ENCODE data around the gene SV2C. TPM values are rescaled to one million over a fixed set of nuclear protein-coding genes. Genes with fewer than 3 reads are reported as not detected.
"Not testable (repeated sequence)": the region's sequence is repeated elsewhere in the genome, so short reads cannot be mapped to it uniquely, and the experiment has no call there.

Gene SV2C
- total RNA-seq, 1 donor from 2014 or later: 0.32 TPM

GRCh38 chr5:76332102-76332501 is 248.9 kb downstream of the SV2C start:
- no peak for ATAC-seq
- TF ChIP-seq CTCF (IDR thresholded peaks at IDR 0.05): no peak

GRCh38 chr5:76332611-76333205 is 249.5 kb downstream of the SV2C start:
- no peak for TF ChIP-seq CTCF (IDR thresholded peaks at IDR 0.05)

More at GRCh38 chr5:76332102-76332501, 248.9 kb downstream of the SV2C start:
- Histone ChIP-seq H3K4me3 (no peak overlapping the region), H3K27me3 (no peaks in the 10 kb centered on the region), H3K36me3 (no peaks in the 10 kb centered on the region), H3K9me3 (no peaks in the 10 kb centered on the region), H3K4me1 (no peaks in the 10 kb centered on the region), H3K27ac (no peak overlapping the region)
- intact Hi-C loops (cut with DNase I): no loop called here
- DNase-seq: no peak

GRCh38 chr5:76333571-76333970 is 250.4 kb downstream of the SV2C start:
- no peaks in the 10 kb centered on the region for H3K36me3 ChIP-seq
- no peak for ATAC-seq
- DNase-seq: no peak
- no peak overlapping the region for H3K4me3 ChIP-seq
- H3K27me3 ChIP-seq: no peaks in the 10 kb centered on the region
- TF ChIP-seq CTCF (IDR thresholded peaks at IDR 0.05): no peak
- H3K4me1 ChIP-seq: no peaks in the 10 kb centered on the region
- H3K9me3 ChIP-seq: no peaks in the 10 kb centered on the region
- intact Hi-C loops (cut with DNase I): no loop called here
- no peak overlapping the region for H3K27ac ChIP-seq

More at GRCh38 chr5:76332611-76333205, 249.5 kb downstream of the SV2C start:
- no peaks in the 10 kb centered on the region for H3K9me3 ChIP-seq
- no peaks in the 10 kb centered on the region for H3K4me1 ChIP-seq
- intact Hi-C loops (cut with DNase I): no loop called here
- H3K36me3 ChIP-seq: no peaks in the 10 kb centered on the region
- no peak overlapping the region for H3K4me3 ChIP-seq
- no peaks in the 10 kb centered on the region for H3K27me3 ChIP-seq
- ATAC-seq (no peak), DNase-seq (no peak)
- no peak overlapping the region for H3K27ac ChIP-seq

GRCh38 chr5:76334574-76334973 is 251.4 kb downstream of the SV2C start:
- DNase-seq: no peak

GRCh38 chr5:76335451-76335850 is 252.3 kb downstream of the SV2C start:
- H3K4me3 ChIP-seq; DNase-seq; H3K9me3 ChIP-seq; intact Hi-C loops (cut with DNase I); H3K4me1 ChIP-seq; H3K36me3 ChIP-seq; H3K27me3 ChIP-seq; H3K27ac ChIP-seq; ATAC-seq: not testable (repeated sequence)

More at GRCh38 chr5:76334574-76334973, 251.4 kb downstream of the SV2C start:
- Histone ChIP-seq H3K4me1 (no peaks in the 10 kb centered on the region), H3K27ac (no peak overlapping the region), H3K9me3 (no peaks in the 10 kb centered on the region), H3K4me3 (no peak overlapping the region), H3K27me3 (no peaks in the 10 kb centered on the region), H3K36me3 (no peaks in the 10 kb centered on the region)
- intact Hi-C loops (cut with DNase I): no loop called here
- TF ChIP-seq CTCF (IDR thresholded peaks at IDR 0.05): no peak
- ATAC-seq: no peak

- intact Hi-C loops (cut with DNase I); H3K36me3 ChIP-seq; H3K27me3 ChIP-seq; H3K27ac ChIP-seq; H3K4me1 ChIP-seq; H3K4me3 ChIP-seq; H3K9me3 ChIP-seq; DNase-seq; ATAC-seq: not testable (repeated sequence)
Measured at GRCh38 chr5:76336253-76336809, 253.1 kb downstream of the SV2C start.
